Smooth muscle cell of the umbilical artery (primary cell): Measurements from ENCODE around the gene INTS3. TPM values are rescaled to one million over a fixed set of nuclear protein-coding genes. Genes with fewer than 3 reads are reported as not detected.

ENCODE experiments used
- total RNA-seq: library from RNA; depleted of rRNA; stranded (reverse); fragments of >200 nt; gene quantifications from 2 replicates; pipeline ENCODE4 v1.2.3, GENCODE V29; 2014

INTS3 gene
- total RNA-seq: 34.1 and 55.4 TPM in 2 replicates

GRCh38 chr1:153727463-153728304 is at the start of gene INTS3:
INTS3 (plus strand) TSS chr1:153728050; CDS start chr1:153728635, 585 bp downstream.

GRCh38 chr1:153678519-153679336 is 49.1 kb upstream of the INTS3 start, which contains the start of gene NPR1:
NPR1 (plus strand) TSS chr1:153678688; CDS start chr1:153679109, 421 bp downstream.

GRCh38 chr1:153774780-153775457 is 47.1 kb downstream of the INTS3 start, which contains the start of gene SLC27A3:
SLC27A3 (plus strand) TSS chr1:153775407; CDS start chr1:153775498, 91 bp downstream.

Other genes starting within 250 kb of the INTS3 start
- gene S100A6, start 192.1 kb upstream of the INTS3 start, total RNA-seq: 237 and 536 TPM in 2 replicates
- not detected in 2 replicates for gene S100A5, start 187.1 kb upstream of the INTS3 start, total RNA-seq
- gene S100A4, start 182.2 kb upstream of the INTS3 start, total RNA-seq: 6.1 and 6.5 TPM in 2 replicates
- 0.59 and 1.4 TPM in 2 replicates for gene S100A3, start 178.8 kb upstream of the INTS3 start, total RNA-seq
- gene S100A2, start 162.2 kb upstream of the INTS3 start, total RNA-seq: 0.59 and 1.4 TPM in 2 replicates
- 146 and 351 TPM in 2 replicates for gene S100A16, start 114.9 kb upstream of the INTS3 start, total RNA-seq
- gene S100A14, start 111.7 kb upstream of the INTS3 start, total RNA-seq: not detected in 2 replicates
- 56.3 and 76.0 TPM in 2 replicates for gene S100A13, start 100.5 kb upstream of the INTS3 start, total RNA-seq
- under 0.01 TPM in 1 of 2 replicates, not detected in the other for gene S100A1, start 99.6 kb upstream of the INTS3 start, total RNA-seq
- 26.7 and 31.8 TPM in 2 replicates for gene CHTOP, start 94.0 kb upstream of the INTS3 start, total RNA-seq
- gene SNAPIN, start 69.3 kb upstream of the INTS3 start, total RNA-seq: 36.3 and 51.4 TPM in 2 replicates
- 166 and 199 TPM in 2 replicates for gene ILF2, start 57.1 kb upstream of the INTS3 start, total RNA-seq
- under 0.01 and 0.05 TPM in 2 replicates for gene NPR1, start 49.4 kb upstream of the INTS3 start, total RNA-seq
- gene SLC27A3, start 47.4 kb downstream of the INTS3 start, total RNA-seq: 4.5 and 4.8 TPM in 2 replicates
- 3.6 and 8.0 TPM in 2 replicates for gene GATAD2B, start 194.9 kb downstream of the INTS3 start, total RNA-seq
- gene DENND4B, start 218.7 kb downstream of the INTS3 start, total RNA-seq: 24.3 and 37.8 TPM in 2 replicates
- 3.9 and 5.4 TPM in 2 replicates for gene CRTC2, start 230.6 kb downstream of the INTS3 start, total RNA-seq
- gene SLC39A1, start 235.5 kb downstream of the INTS3 start, total RNA-seq: 112 and 126 TPM in 2 replicates
- gene CREB3L4, start 239.9 kb downstream of the INTS3 start, total RNA-seq: 4.8 and 5.6 TPM in 2 replicates
- gene JTB, start 249.6 kb downstream of the INTS3 start, total RNA-seq: 106 and 178 TPM in 2 replicates